ENCODE measurements around the gene TOMM34. TPM values are rescaled to one million over a fixed set of nuclear protein-coding genes. Genes with fewer than 3 reads are reported as not detected.

Gene TOMM34
- total and polyA plus RNA-seq, 2 of the 13 experiments (the other 11 are each of a cell fraction or from before 2014, with no cell fraction given), result 36.2 to 52.0 TPM

DNA sequence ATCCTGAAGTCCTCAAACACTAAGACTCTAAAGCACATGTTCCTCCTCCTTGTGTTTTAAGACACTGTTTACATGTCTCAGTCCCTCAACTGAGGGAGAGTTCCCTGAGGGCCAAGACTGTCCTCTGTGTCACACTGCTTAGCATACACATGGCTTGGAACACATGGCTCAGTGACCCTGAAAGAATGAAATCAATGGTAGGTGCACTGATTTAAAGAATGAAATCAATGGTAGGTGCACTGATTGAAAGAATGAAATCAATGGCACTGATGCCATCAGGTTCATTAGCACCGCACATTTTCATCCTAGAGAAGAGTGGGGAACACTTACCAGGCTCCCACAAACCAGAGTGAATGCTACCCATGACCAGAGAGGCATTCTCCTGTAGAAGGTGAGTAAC, 9.8 kb downstream of the TOMM34 start:
- peaks cover 65 to 95% of the 10 kb centered on the region in 2 experiments for H3K36me3 ChIP-seq (replicated peaks in 1 of 2; ENCODE audit: control insufficient read depth in 1 of 2, insufficient read depth in 2 of 2, low read length in 2 of 2)
- in situ Hi-C loops (cut with HindIII; ENCODE audit: extremely low pct_ligation_motif_present, low pct_unique_long_range_greater_than_20kb), result no loop called here
- TF ChIP-seq, protein P1, sequence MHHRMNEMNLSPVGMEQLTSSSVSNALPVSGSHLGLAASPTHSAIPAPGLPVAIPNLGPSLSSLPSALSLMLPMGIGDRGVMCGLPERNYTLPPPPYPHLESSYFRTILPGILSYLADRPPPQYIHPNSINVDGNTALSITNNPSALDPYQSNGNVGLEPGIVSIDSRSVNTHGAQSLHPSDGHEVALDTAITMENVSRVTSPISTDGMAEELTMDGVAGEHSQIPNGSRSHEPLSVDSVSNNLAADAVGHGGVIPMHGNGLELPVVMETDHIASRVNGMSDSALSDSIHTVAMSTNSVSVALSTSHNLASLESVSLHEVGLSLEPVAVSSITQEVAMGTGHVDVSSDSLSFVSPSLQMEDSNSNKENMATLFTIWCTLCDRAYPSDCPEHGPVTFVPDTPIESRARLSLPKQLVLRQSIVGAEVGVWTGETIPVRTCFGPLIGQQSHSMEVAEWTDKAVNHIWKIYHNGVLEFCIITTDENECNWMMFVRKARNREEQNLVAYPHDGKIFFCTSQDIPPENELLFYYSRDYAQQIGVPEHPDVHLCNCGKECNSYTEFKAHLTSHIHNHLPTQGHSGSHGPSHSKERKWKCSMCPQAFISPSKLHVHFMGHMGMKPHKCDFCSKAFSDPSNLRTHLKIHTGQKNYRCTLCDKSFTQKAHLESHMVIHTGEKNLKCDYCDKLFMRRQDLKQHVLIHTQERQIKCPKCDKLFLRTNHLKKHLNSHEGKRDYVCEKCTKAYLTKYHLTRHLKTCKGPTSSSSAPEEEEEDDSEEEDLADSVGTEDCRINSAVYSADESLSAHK (CRISPR knock-in tag; IDR thresholded peaks at IDR 0.05; ENCODE audit: borderline replicate concordance), result no peak
- TF ChIP-seq, protein P2, sequence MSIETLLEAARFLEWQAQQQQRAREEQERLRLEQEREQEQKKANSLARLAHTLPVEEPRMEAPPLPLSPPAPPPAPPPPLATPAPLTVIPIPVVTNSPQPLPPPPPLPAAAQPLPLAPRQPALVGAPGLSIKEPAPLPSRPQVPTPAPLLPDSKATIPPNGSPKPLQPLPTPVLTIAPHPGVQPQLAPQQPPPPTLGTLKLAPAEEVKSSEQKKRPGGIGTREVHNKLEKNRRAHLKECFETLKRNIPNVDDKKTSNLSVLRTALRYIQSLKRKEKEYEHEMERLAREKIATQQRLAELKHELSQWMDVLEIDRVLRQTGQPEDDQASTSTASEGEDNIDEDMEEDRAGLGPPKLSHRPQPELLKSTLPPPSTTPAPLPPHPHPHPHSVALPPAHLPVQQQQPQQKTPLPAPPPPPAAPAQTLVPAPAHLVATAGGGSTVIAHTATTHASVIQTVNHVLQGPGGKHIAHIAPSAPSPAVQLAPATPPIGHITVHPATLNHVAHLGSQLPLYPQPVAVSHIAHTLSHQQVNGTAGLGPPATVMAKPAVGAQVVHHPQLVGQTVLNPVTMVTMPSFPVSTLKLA (IDR thresholded peaks at IDR 0.05), result peak; percentile 41; the same call in 1 of the 2 replicates
- TF ChIP-seq NFYC (CRISPR knock-in tag; IDR thresholded peaks at IDR 0.05) (no peak), NONO (IDR thresholded peaks at IDR 0.05) (no peak), NONO (CRISPR knock-in tag; conservative IDR thresholded peaks at IDR 0.05) (no peak), ZNF251 (CRISPR knock-in tag; IDR thresholded peaks at IDR 0.05) (no peak), DBP (CRISPR knock-in tag; IDR thresholded peaks at IDR 0.05; ENCODE audit: not compliant biosample characterization) (no peak), FOXO4 (CRISPR knock-in tag; conservative IDR thresholded peaks at IDR 0.05) (no peak)
- no peak overlapping the region for H3K4me3 ChIP-seq (replicated peaks in 1 of 3; ENCODE audit: insufficient read depth in 1 of 3, low read depth in 2 of 3, low read length in 3 of 3)
- DNase-seq (ENCODE audit: low spot score) (no peak), FAIRE-seq (no peak), ATAC-seq (no peak)
- POLR2A ChIA-PET, result interaction anchor here (2.6 to 7.2 kb wide), 2 partner anchors 9 to 11 kb away, joined by 14 to 51 read pairs; partner anchors contain the start of gene TOMM34
- no peaks in the 10 kb centered on the region for H3K79me2 ChIP-seq (ENCODE audit: insufficient read depth, low read length)
- H3K9me3 ChIP-seq (ENCODE audit: low read length), result no peaks in the 10 kb centered on the region
- no peak overlapping the region for H2AFZ ChIP-seq (ENCODE audit: low read length)
- H3K9ac ChIP-seq (ENCODE audit: insufficient read depth, low read depth, low read length), result no peak overlapping the region
- no peak overlapping the region for H3K4me2 ChIP-seq (ENCODE audit: low read depth, low read length)
- intact Hi-C loops (cut with micrococcal nuclease; ENCODE audit: unreplicated experiment), result no loop called here
- H3K27me3 ChIP-seq (ENCODE audit: control insufficient read depth in 1 of 2, insufficient read depth in 2 of 2, low read length in 2 of 2), result no peaks in the 10 kb centered on the region
- no peaks in the 10 kb centered on the region for H4K20me1 ChIP-seq (ENCODE audit: insufficient read depth, low read length)
- no peak overlapping the region for H3K27ac ChIP-seq (ENCODE audit: extremely low read length, insufficient read depth, low read length)
- CTCF ChIA-PET (ENCODE audit: low intra/inter-chr PET ratio, low total read pairs), result no interaction called here
- 96% methylated on average over 1 of the region's 1 CpG for WGBS (ENCODE audit: low lambda C conversion rate)
- peaks cover 9% of the 10 kb centered on the region for H3K4me1 ChIP-seq (ENCODE audit: insufficient read depth, low read length)
- BruUV-seq (replicated peaks), result no TSS peak
